ENCODE measurements around the gene RAPGEF5. TPM values are rescaled to one million over a fixed set of nuclear protein-coding genes. Genes with fewer than 3 reads are reported as not detected.

RAPGEF5 gene
- total RNA-seq, 4 donors from 2014 or later, result 26.5 to 76.6 (median 39.3) TPM

- 70 to 71% methylated on average over 4 of the region's 4 CpGs for WGBS, 2 donors
- no peaks in the 10 kb centered on the region for H3K9me3 ChIP-seq
- TF ChIP-seq, protein P1, sequence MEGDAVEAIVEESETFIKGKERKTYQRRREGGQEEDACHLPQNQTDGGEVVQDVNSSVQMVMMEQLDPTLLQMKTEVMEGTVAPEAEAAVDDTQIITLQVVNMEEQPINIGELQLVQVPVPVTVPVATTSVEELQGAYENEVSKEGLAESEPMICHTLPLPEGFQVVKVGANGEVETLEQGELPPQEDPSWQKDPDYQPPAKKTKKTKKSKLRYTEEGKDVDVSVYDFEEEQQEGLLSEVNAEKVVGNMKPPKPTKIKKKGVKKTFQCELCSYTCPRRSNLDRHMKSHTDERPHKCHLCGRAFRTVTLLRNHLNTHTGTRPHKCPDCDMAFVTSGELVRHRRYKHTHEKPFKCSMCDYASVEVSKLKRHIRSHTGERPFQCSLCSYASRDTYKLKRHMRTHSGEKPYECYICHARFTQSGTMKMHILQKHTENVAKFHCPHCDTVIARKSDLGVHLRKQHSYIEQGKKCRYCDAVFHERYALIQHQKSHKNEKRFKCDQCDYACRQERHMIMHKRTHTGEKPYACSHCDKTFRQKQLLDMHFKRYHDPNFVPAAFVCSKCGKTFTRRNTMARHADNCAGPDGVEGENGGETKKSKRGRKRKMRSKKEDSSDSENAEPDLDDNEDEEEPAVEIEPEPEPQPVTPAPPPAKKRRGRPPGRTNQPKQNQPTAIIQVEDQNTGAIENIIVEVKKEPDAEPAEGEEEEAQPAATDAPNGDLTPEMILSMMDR (IDR thresholded peaks at IDR 0.05), result no peak
- no peak for TF ChIP-seq POLR2A (IDR thresholded peaks at IDR 0.05)
- no peaks in the 10 kb centered on the region for H3K4me1 ChIP-seq
- no peak overlapping the region for H3K4me3 ChIP-seq (replicated peaks in 1 of 3)
- intact Hi-C loops (cut with DNase I), result no loop called here
- DNase-seq, result no peak
- no peaks in the 10 kb centered on the region for H3K27me3 ChIP-seq
- H3K27ac ChIP-seq, result peak overlapping the region in 1 of 3 donors; percentile 34
- no peaks in the 10 kb centered on the region for H3K36me3 ChIP-seq
Observed at GRCh38 chr7:22216832-22217475, 140.0 kb downstream of the RAPGEF5 start.

- WGBS, 2 donors, result 68 to 73% methylated on average over 1 of the region's 1 CpG
- Histone ChIP-seq H3K4me3 (replicated peaks in 1 of 3) (no peak overlapping the region), H3K27ac (peak overlapping the region in 1 of 3 donors; percentile 34), H3K27me3 (no peaks in the 10 kb centered on the region), H3K4me1 (no peaks in the 10 kb centered on the region), H3K9me3 (no peaks in the 10 kb centered on the region), H3K36me3 (no peaks in the 10 kb centered on the region)
- intact Hi-C loops (cut with DNase I), result no loop called here
- no peak for DNase-seq
- TF ChIP-seq, protein P1 (IDR thresholded peaks at IDR 0.05), result no peak
- TF ChIP-seq POLR2A (IDR thresholded peaks at IDR 0.05), result no peak
Observed at GRCh38 chr7:22216309-22216708, 140.6 kb downstream of the RAPGEF5 start.

GRCh38 chr7:22214000-22214399 is 143.0 kb downstream of the RAPGEF5 start:
- Histone ChIP-seq H3K27me3 (no peaks in the 10 kb centered on the region), H3K4me1 (no peaks in the 10 kb centered on the region), H3K9me3 (no peaks in the 10 kb centered on the region), H3K27ac (peak overlapping the region in 1 of 3 donors; percentile 43), H3K4me3 (replicated peaks in 1 of 3) (no peak overlapping the region), H3K36me3 (no peaks in the 10 kb centered on the region)
- intact Hi-C loops (cut with DNase I), result no loop called here
- TF ChIP-seq POLR2A (IDR thresholded peaks at IDR 0.05), result no peak
- TF ChIP-seq, protein P1 (IDR thresholded peaks at IDR 0.05), result no peak
- DNase-seq, result no peak
- WGBS, 2 donors, result 60 to 74% methylated on average over 3 of the region's 3 CpGs

GRCh38 chr7:22213081-22213480 is 143.9 kb downstream of the RAPGEF5 start:
- no peaks in the 10 kb centered on the region for H3K36me3 ChIP-seq
- H3K4me3 ChIP-seq (replicated peaks in 1 of 3), result no peak overlapping the region
- intact Hi-C loops (cut with DNase I), result no loop called here
- H3K27me3 ChIP-seq, result no peaks in the 10 kb centered on the region
- DNase-seq, result no peak
- H3K4me1 ChIP-seq, result no peaks in the 10 kb centered on the region
- WGBS, 2 donors, result 75 to 83% methylated on average over 2 of the region's 2 CpGs
- no peaks in the 10 kb centered on the region for H3K9me3 ChIP-seq
- TF ChIP-seq, protein P1 (IDR thresholded peaks at IDR 0.05), result no peak
- no peak for TF ChIP-seq POLR2A (IDR thresholded peaks at IDR 0.05)
- peak overlapping the region in 1 of 3 donors; percentile 40 for H3K27ac ChIP-seq

DNA sequence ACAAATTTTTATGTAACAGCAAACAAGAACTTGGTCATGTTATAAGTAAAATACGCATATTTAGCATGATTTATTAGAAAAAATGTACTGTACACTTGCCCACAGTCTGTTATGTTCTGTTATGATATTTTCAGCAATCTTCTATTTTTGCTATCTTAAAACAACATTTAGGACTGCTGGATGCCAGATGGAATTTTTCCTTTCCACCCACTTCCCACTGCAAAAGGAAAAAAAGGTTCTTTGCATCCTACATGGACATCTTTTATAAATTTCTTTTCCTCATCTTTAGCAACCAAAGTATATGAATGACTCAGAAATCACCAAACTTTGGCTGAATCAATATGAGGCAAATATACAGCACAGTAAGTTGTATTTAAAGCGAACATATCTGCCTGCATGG is 146.0 kb downstream of the RAPGEF5 start:
- no peak for DNase-seq
- intact Hi-C loops (cut with DNase I), result no loop called here
- no peaks in the 10 kb centered on the region for H3K36me3 ChIP-seq
- H3K27me3 ChIP-seq, result no peaks in the 10 kb centered on the region
- no peak overlapping the region for H3K4me3 ChIP-seq (replicated peaks in 1 of 3)
- no peaks in the 10 kb centered on the region for H3K4me1 ChIP-seq
- no peak overlapping the region for H3K27ac ChIP-seq
- no peaks in the 10 kb centered on the region for H3K9me3 ChIP-seq
- TF ChIP-seq, protein P1 (IDR thresholded peaks at IDR 0.05), result no peak
- TF ChIP-seq POLR2A (IDR thresholded peaks at IDR 0.05), result no peak
- WGBS, 2 donors, result 82 to 87% methylated on average over 2 of the region's 2 CpGs

Measured in thyroid gland (tissue), 4 donors.